ENCODE measurements around the gene ASTN2.
"Not testable (repeated sequence)": the region's sequence is repeated elsewhere in the genome, so short reads cannot be mapped to it uniquely, and the experiment has no call there.

The ASTN2 gene

DNA sequence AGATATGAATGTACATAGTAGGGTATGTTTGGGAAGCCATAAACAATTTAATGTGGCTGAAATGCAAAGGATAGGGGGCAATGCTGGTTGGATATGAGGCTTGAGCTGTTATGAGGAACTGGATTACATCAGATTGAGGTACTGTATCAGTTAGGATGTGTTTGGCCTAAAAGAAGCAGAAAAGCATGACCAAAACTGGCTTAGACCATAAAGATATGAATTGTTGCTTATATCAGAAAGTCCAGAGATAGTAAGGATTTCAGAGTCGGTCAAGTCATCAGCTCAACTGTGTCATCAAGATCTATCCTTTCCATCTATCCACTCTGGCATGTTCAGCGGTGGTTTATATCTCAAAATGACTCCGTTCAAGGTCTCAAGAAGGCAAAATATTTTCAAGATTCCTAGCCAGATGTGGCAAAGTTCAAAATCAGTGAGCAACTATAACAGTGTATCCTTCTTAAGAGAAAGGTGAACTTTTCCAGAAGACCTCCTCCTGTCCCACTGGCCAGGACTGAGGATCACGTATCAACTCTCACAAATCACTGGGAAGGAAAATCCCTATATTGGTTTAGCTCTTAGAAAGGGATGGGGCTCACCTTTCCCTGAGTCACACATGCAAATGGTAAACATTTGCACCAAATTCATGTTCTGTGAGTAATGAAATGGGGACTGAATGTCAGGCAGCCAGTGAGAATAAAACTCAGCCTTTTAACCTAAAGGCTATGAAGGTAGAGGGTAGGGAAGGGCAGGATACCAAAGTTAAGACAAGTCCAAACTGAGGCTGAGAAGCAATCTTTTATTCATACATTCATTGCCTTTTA, 469.9 kb downstream of the ASTN2 start:
- no peak for DNase-seq

DNA sequence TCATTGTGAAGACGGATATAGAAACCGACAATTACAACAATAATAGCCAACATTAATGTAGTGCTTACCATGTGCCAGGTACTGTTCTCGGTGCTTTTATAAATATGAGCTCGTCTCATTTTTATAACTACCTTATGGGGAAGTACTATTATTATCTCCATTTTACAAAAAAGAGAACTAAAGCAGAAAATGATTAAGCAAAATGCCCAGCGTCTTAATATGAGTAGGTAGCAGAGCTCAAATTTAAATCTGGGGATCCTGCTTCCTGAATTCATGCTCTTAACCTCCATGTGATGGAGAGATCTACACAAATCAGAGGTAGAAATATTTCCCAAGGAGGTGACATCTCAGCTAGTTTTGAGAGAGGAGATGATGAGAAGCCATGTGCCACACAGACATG, 470.9 kb downstream of the ASTN2 start:
- DNase-seq = no peak

DNA sequence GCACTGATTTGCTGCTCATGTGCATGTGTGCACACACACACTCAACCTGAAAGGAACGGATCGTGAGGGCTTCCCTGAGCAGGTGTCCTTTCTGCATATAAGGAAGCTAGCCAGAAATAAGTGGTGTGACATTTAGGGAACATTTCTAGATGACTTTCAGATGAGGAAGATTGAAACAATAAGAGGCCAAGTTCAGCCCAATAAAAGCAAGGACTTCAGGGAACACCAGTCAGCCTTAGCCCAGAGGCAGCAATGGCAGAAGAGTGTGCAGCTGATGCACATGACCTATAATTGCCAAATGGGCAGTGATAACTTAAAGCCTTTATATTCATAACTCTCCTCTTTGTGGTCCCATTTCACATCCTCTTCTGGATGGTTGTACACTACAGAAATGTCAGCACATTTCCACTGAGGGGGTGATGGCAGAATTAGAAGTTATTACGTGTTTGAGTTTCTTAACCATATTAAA, 472.2 kb downstream of the ASTN2 start:
- no peak for DNase-seq

DNA sequence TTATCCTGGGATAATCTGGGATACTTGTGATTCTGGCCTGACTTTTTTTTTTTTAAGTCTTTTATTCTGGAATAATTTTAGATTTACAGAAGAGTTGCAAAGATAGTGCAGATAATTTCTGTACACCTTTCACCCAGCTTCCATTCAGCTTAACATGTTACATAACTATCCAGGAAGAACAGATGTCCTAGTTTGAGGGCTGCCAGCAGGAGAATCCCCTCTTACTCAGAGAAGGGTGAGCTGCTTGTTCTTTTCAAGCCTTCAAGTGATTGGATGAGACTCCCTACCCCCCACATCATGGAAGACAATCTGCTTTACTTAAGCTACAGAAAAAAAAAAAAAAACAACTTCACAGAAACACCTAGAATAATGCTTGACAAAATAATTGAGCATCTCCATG, 473.6 kb downstream of the ASTN2 start:
- DNase-seq = no peak

DNA sequence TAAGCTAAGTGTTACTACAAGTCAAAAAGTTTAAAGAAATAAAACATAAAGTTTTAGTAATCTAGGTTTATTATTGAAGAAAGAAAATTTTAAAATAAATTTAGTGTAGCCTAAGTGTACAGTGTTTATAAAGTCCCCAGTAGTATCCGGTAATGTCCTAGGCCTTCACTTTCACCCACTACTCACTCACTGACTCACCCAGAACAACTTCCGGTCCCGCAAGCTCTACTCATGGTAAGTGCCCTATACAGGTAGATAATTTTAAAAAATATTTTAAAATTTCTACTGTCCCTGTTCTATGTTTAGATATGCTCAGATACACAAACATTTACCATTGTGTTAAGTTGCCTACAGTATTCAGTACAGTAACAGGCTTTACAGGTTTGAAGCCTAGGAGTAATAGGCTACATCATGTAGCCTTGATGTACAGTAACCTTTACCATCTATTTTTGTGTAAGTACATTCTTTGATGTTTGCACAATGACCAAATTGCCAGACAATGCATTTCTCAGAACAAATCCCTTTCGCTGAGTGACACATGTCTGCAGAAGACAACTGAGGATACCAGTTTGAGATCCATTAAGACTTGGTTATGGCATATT, 474.1 kb downstream of the ASTN2 start:
- DNase-seq = no peak

DNA sequence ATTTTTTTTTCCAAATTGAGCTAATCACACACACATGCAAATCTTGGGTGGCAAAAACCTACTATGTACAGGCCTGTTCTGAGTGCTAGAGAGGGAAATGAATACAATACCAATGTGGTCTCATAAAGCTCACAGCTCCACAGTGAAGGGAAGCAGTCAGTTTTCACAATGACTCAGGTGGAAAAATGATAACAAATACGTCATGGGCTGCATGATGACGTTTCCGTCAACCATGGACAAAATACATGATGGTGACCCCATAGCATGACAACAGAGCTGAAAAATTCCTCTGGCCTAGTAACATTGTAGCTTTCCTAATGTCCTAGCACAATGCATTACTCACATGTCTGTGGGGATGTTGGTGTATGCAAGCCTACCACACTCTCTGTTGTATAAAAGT, 475.2 kb downstream of the ASTN2 start:
- no peak for DNase-seq

GRCh38 chr9:116939161-116939560, 475.7 kb downstream of the ASTN2 start:
- no peak for DNase-seq

DNA sequence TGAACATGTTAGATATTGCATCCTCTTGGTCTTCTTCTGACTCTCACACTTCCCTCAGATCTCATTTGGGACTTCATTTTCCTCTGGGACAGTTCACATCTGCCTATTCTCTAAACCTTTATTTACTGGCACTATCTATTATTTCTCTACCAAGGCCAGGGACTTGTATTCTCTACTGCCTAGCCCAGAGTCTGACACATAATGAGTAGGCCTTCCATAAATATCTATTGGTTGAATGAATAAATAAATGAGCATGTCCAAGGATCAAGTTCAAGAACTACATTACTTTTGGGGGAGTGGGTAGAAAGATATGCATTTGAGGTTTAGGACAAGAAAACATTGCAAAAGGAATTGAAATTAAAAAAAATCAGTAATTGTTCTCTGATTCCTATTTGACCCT, 477.5 kb downstream of the ASTN2 start:
- no peak for DNase-seq

GRCh38 chr9:116935149-116935897, 479.5 kb downstream of the ASTN2 start:
- DNase-seq = no peak

GRCh38 chr9:116934131-116934530, 480.7 kb downstream of the ASTN2 start:
- no peak for DNase-seq

GRCh38 chr9:116933251-116933650, 481.6 kb downstream of the ASTN2 start:
- DNase-seq = no peak

DNA sequence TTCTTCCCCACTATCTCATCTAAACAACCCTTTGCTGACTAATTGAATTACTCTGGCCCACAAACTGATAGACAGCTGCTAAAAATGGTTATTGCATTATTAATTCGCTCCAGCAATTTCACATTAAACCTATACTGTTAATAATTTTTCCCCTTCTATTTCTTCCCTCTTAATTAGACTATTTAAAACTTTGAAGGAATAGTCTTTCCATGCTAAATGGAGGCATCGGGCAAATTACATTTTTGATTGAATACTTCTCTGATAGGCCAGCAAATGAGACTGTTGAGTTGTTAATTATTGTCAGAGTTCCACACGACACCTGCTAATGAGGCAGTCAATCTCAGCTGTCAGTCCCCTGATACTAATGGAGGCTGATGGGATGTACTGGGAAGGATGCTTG, 485.2 kb downstream of the ASTN2 start:
- no peak for DNase-seq

- no peak for DNase-seq
Measured at GRCh38 chr9:116928884-116929283, 486.0 kb downstream of the ASTN2 start.

DNA sequence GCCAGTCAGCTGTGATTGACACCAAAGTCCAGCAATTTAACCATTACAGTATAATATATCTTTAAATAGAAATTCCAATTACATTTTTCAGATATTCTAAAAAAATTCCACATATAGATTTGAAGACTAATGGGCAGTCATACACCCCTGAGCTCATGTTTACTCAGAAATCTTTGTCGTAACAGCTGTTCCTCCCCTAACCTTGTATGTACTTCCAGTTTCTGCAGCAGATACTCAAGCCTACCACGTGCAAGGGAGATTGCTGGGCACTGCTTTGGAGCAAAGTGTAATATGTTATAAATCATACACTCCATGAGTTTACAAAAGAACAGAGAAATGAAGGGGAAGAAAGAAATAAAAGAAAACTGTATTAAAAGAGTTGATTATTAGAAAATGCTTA, 486.6 kb downstream of the ASTN2 start:
- no peak for DNase-seq

GRCh38 chr9:116927726-116928125, 487.1 kb downstream of the ASTN2 start:
- no peak for DNase-seq

DNA sequence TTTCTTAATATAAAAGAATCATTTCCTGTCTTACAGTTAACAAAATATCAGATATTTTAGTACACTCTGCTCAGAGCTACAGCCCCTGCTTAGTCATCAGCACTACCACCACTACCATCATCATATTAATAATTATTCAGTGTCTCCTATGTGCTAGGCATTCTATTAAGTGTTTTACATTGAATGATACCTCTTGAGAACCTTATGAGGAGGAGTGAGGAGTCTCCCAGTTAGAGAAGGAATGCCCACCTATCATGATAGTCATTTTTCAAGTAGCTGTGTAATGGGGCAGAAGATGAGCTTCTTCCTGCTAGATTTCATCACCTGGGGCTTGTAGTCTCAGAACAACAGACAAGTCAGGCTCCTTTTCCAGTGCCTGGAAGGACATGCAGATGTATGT, 489.7 kb downstream of the ASTN2 start:
- no peak for DNase-seq

DNA sequence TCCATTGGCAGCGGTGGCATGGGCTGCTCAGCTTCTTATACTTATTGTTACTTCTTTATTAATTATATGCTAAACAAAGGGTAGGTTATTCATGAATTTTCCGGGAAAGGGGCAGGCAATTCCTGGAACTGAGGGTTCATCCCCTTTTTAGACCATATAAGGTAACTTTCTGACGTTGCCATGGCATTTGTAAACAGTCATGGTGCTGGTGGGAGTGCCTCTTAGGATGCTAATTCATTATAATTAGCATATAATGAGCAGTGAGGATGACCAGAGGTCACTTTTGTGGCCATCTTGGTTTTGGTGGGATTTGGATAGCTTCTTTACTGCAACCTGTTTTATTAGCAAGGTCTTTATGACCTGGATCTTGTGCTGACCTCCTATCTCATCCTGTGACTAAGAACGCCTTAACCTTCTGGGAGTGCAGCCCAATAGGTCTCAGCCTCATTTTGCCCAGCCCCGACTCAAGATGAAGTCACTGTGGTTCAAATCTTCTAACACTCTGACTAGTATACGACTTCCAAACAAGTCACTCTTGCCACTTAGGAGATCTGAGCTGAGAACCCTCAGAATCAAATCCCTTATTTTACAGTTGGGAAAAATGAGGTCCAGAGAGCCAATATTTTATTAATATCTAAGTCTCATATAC, 490.3 kb downstream of the ASTN2 start:
- DNase-seq = no peak

DNA sequence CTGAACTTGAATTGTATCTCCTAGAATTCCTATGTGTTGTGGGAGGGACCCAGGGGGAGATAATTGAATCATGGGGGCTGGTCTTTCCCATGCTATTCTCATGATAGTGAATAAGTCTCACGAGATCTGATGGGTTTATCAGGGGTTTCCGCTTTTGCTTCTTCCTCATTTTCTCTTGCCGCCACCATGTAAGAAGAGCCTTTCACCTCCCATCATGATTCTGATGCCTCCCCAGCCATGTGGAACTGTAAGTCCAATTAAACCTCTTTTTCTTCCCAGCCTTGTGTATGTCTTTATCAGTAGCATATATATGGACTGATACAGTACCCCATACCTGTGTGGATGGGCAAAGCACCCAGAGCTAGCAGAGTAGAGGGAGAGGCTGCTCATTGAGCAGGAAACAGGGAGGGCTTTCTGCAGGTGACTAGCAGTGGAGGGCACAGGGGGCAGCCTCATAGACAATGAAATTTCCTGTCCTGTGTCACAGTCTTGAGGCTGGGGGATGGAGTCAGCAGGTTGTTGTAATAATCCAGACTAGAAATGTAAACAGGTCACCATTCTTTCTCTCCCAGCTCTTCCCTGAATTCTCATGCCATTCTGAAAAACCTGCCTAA, 496.9 kb downstream of the ASTN2 start:
- not testable (repeated sequence) for DNase-seq

- no peak for DNase-seq
Measured at GRCh38 chr9:116913536-116913935, 501.3 kb downstream of the ASTN2 start.

DNA sequence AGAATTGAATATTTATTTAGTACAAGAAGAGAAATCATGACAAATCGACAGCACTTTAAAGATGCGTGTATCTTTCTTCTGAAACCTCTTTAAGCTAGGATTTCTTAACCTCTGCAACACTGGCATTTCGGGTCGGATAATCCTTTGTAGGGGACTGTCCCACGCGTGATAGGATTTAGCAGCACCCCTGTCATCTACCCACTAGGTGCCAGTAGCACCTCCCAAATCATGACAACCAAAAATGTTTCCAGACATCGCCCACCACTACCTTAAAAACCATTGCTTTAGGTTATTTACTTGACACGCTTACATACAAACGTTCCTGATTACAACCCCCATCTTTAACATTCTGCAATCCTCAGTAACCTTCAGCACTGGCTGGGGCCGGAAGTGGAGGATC, 504.7 kb downstream of the ASTN2 start:
- no peak for DNase-seq

GRCh38 chr9:116907989-116908388, 506.9 kb downstream of the ASTN2 start:
- DNase-seq = no peak

DNA sequence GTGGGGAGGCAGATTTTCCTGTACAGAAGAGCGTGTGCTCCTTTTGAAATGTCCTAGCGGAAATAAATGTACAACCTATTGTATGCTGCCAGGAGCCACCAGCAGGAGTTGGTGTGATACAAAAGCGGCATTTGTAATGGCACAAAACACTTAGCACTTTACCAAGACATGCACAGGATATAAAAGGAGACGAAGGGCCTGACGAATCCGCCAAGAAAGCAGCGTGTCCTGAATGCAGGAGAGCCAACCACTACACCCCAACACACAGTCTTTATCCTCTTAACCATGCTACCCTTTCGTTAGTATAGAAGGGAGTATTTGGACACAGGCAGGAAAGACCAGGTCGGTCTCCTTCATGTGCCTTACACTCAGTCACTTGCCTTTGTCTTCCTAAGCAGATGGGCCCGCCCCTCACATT, 509.7 kb downstream of the ASTN2 start:
- no peak for DNase-seq

DNA sequence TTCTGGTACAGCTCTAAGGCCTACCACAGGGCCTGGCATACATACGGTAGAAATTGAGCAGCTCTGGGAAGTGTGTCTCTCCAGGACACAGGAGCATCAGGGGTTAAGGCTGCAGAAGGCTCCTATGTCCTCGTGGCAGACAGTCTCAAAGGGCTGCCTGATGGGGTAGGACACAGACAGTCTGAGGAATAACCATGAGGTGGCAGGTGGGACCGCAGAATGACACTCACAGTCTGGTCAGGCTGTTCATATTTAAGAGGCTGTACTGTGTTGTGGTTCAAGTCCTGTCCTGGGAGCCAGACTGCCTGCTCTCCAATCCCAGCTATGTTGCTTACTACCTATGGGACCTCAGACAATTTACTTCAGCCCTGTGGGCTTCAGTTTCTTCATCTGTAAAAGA, 510.7 kb downstream of the ASTN2 start:
- DNase-seq = no peak

All from activated CD4-positive, alpha-beta T cell treated with anti-CD3 and anti-CD28 coated beads for 4 hours (primary cell).